Hepatocyte (in vitro differentiated cells): ENCODE measurements around the gene CUBN.

Source experiments
- CTCF ChIP-seq: fragments of 200-600 bp; sonication (generic); IDR thresholded peaks from 2 replicates; pipeline ENCODE4 v1.5.1; 2016; ENCODE audit warnings: antibody characterized with exemption, mild to moderate bottlenecking; ENCODE audit not compliant: poor library complexity
- EZH2 ChIP-seq: fragments of 200-600 bp; sonication (generic); IDR thresholded peaks from 2 replicates; pipeline ENCODE4 v1.6.1; 2016; ENCODE audit warnings: antibody characterized with exemption, mild to moderate bottlenecking, borderline replicate concordance

- TF ChIP-seq CTCF = no peak
- no peak for TF ChIP-seq EZH2
Observed at GRCh38 chr10:17073725-17074540, 55.7 kb downstream of the CUBN start.
